K562 (cell line): ENCODE results near the gene ZNRD2. TPM values are rescaled to one million over a fixed set of nuclear protein-coding genes. Genes with fewer than 3 reads are reported as not detected.

ENCODE experiments used
- ATAC-seq: fragments of 200-7000 bp; cut with Tn5 transposase; 3 replicates; pipeline ENCODE4 v1.9.1; 2020; ENCODE audit warnings: moderate library complexity
- BruUV-seq: library from RNA; stranded (reverse); fragments of 400-500 nt; replicated peaks from 2 replicates; lab custom pipeline; 2021; lab: Mats Ljungman, UMichigan
- CTCF ChIA-PET: fragments of 300-600 bp; formaldehyde crosslinking; extraction: SDS; loops from one replicate; lab custom pipeline; 2021; ENCODE audit warnings: low intra/inter-chr PET ratio; lab: Yijun Ruan, JAX
- POLR2A ChIA-PET: fragments of 300-600, 350-650 bp; sonication (Branson Sonifier 250); formaldehyde crosslinking; extraction: SDS; loops from one replicate; lab custom pipeline; 2021; ENCODE audit warnings: antibody characterized with exemption, inconsistent platforms; lab: Yijun Ruan, JAX
- DNase-seq, 4 experiments: peaks; one replicate each; pipeline versions ENCODE4 v3.0.0 to v3.0.0-alpha.2; 2011 to 2018; ENCODE audit warnings: low spot score in 3 of 4, mixed read lengths in 3 of 4; ENCODE audit errors: extremely low read depth in 1 of 4
- FAIRE-seq: peaks from 2 replicates; lab custom pipeline; 2011; peaks lifted over from hg19 to GRCh38; lab: Jason Lieb, UNC
- H2AFZ ChIP-seq: 2 replicates; pipeline ENCODE4 v1.6.0; 2011; ENCODE audit warnings: low read depth, low read length, control low read depth, inconsistent platforms
- H3K27ac ChIP-seq: fragments of 200-600 bp; 3 replicates; pipeline ENCODE4 v1.8.0; 2011; ENCODE audit warnings: low read depth, mild to moderate bottlenecking, control low read depth, inconsistent platforms, low read length, moderate library complexity, mixed read lengths; ENCODE audit errors: extremely low read depth
- H3K27me3 ChIP-seq, 2 experiments: fragments of 300-600 bp in 1 of 2; 2 replicates in 1 of 2; 3 replicates in 1 of 2; pipeline versions ENCODE4 v1.6.0 to v1.8.0; 2011; ENCODE audit warnings: inconsistent platforms in 2 of 2, low read length in 2 of 2, mild to moderate bottlenecking in 1 of 2, mixed read lengths in 1 of 2, moderate library complexity in 1 of 2; ENCODE audit not compliant: control insufficient read depth in 2 of 2, insufficient read depth in 2 of 2
- H3K36me3 ChIP-seq: fragments of 300-600 bp; 3 replicates; pipeline ENCODE4 v1.8.0; 2011; ENCODE audit warnings: mild to moderate bottlenecking, low read length, inconsistent platforms; ENCODE audit not compliant: control insufficient read depth, insufficient read depth
- H3K4me1 ChIP-seq, 2 experiments: fragments of 200-600 bp in 1 of 2; replicated peaks in 1 of 2; 2 replicates in 1 of 2; 3 replicates in 1 of 2; pipeline versions ENCODE4 v1.5.1 to v1.8.0; 2011; ENCODE audit warnings: inconsistent platforms in 2 of 2, low read length in 2 of 2, mild to moderate bottlenecking in 1 of 2, mixed read lengths in 1 of 2, moderate library complexity in 1 of 2; ENCODE audit not compliant: control insufficient read depth in 2 of 2, insufficient read depth in 2 of 2
- H3K4me2 ChIP-seq: 2 replicates; pipeline ENCODE4 v1.6.1; 2011; ENCODE audit warnings: low read length, control low read depth, inconsistent platforms, mixed read lengths; ENCODE audit not compliant: insufficient read depth
- H3K4me3 ChIP-seq: fragments of 200-600 bp; sonication (generic), shearing (Covaris generic); 2 replicates; pipeline ENCODE4 v1.5.1; 2016; ENCODE audit warnings: control low read depth, inconsistent platforms
- H3K79me2 ChIP-seq: fragments of 200-600 bp; 3 replicates; pipeline ENCODE4 v1.8.0; 2011; ENCODE audit warnings: low read length, inconsistent platforms; ENCODE audit not compliant: control insufficient read depth, insufficient read depth
- H3K9ac ChIP-seq, 2 experiments: 2 replicates each; pipeline versions ENCODE4 v1.6.0 to v1.6.1; 2011; ENCODE audit warnings: low read depth in 2 of 2, low read length in 2 of 2, control low read depth in 1 of 2, inconsistent platforms in 1 of 2, mild to moderate bottlenecking in 1 of 2, mixed read lengths in 1 of 2; ENCODE audit not compliant: insufficient read depth in 1 of 2
- H3K9me1 ChIP-seq: one replicate; pipeline ENCODE4 v1.6.0; 2011; ENCODE audit warnings: inconsistent platforms, mild to moderate bottlenecking, low read length, moderate library complexity; ENCODE audit not compliant: control insufficient read depth, insufficient read depth
- H3K9me3 ChIP-seq: replicated peaks from 2 replicates; pipeline ENCODE4 v1.5.1; 2011; ENCODE audit warnings: low read depth, low read length, inconsistent platforms; ENCODE audit not compliant: control insufficient read depth, insufficient read depth
- H4K20me1 ChIP-seq: replicated peaks from 2 replicates; pipeline ENCODE4 v1.6.1; 2011; ENCODE audit warnings: low read length, inconsistent platforms, mixed read lengths; ENCODE audit not compliant: control insufficient read depth, insufficient read depth
- CXXC5 ChIP-seq: fragments of 250-450 bp; sonication (Bioruptor Pico); IDR thresholded peaks from 2 replicates; pipeline ENCODE4 v1.8.0; 2022; ENCODE audit warnings: inconsistent platforms, mild to moderate bottlenecking, moderate library complexity
- EWSR1 ChIP-seq: fragments of 450-650 bp; IDR thresholded peaks from 2 replicates; pipeline ENCODE4 v1.6.1; 2018; ENCODE audit warnings: borderline replicate concordance, mild to moderate bottlenecking, low read depth, moderate library complexity; ENCODE audit not compliant: partially characterized antibody
- FOXJ2 ChIP-seq: fragments of 200-800 bp; sonication (Bioruptor generic); IDR thresholded peaks from 2 replicates; pipeline ENCODE4 v1.6.1; 2016; ENCODE audit warnings: missing genetic modification characterization, missing compliant biosample characterization
- GATAD2A ChIP-seq: fragments of 450-650 bp; IDR thresholded peaks from 2 replicates; pipeline ENCODE4 v1.6.1; 2017
- GTF2F1 ChIP-seq: IDR thresholded peaks from 2 replicates; pipeline ENCODE4 v1.6.1; 2011; ENCODE audit warnings: low read depth, low read length, improper control_type of control experiment
- HDAC1 ChIP-seq, 2 experiments: fragments of 450-650 bp; IDR thresholded peaks; 2 replicates each; pipeline ENCODE4 v1.6.1; 2016 to 2017; ENCODE audit warnings: inconsistent platforms in 1 of 2, mild to moderate bottlenecking in 1 of 2, moderate library complexity in 1 of 2
- HDAC2 ChIP-seq: fragments of 450-650 bp; IDR thresholded peaks from 2 replicates; pipeline ENCODE4 v1.6.1; 2016; ENCODE audit warnings: mild to moderate bottlenecking
- HNRNPUL1 ChIP-seq: fragments of 200-400 bp; formaldehyde crosslinking; IDR thresholded peaks from 2 replicates; pipeline ENCODE4 v1.6.1; 2017; ENCODE audit warnings: low read length
- ILK ChIP-seq: fragments of 450-650 bp; IDR thresholded peaks from 2 replicates; pipeline ENCODE4 v1.6.1; 2016; ENCODE audit warnings: missing genetic modification characterization, low read depth, mild to moderate bottlenecking, missing compliant biosample characterization, moderate library complexity, borderline replicate concordance
- KDM2B ChIP-seq: fragments of 250-450 bp; sonication (Bioruptor Pico); IDR thresholded peaks from 2 replicates; pipeline ENCODE4 v1.8.0; 2021; ENCODE audit warnings: mild to moderate bottlenecking, moderate library complexity
- MBD2 ChIP-seq: sonication (generic); IDR thresholded peaks from 2 replicates; pipeline ENCODE4 v1.6.1; 2016; ENCODE audit warnings: low read depth, borderline replicate concordance
- NBN ChIP-seq: fragments of 450-650 bp; IDR thresholded peaks from 2 replicates; pipeline ENCODE4 v1.6.1; 2016; ENCODE audit warnings: low read depth, mild to moderate bottlenecking
- NCOA6 ChIP-seq: fragments of 450-650 bp; IDR thresholded peaks from 2 replicates; pipeline ENCODE4 v1.6.1; 2017; ENCODE audit warnings: mild to moderate bottlenecking
- NFIC ChIP-seq: fragments of 450-650 bp; IDR thresholded peaks from 2 replicates; pipeline ENCODE4 v1.6.1; 2017; ENCODE audit warnings: mild to moderate bottlenecking, inconsistent platforms
- SMAD1 ChIP-seq: fragments of 150-350 bp; IDR thresholded peaks from 2 replicates; pipeline ENCODE4 v1.6.1; 2014; ENCODE audit warnings: low read length, low read depth; ENCODE audit not compliant: partially characterized antibody
- SREBF2 ChIP-seq: sonication (generic); formaldehyde crosslinking; IDR thresholded peaks from 2 replicates; pipeline ENCODE4 v1.4.0; 2020; ENCODE audit warnings: mild to moderate bottlenecking, missing genetic modification reagents
- TEAD1 ChIP-seq, 2 experiments: fragments of 450-650 bp in 1 of 2; sonication (generic) in 1 of 2; formaldehyde crosslinking; IDR thresholded peaks; 2 replicates each; pipeline versions ENCODE4 v1.4.0 to v1.8.0; 2020 to 2022; ENCODE audit warnings: mild to moderate bottlenecking in 2 of 2, missing genetic modification reagents in 1 of 2
- ZSCAN32 ChIP-seq: fragments of 450-650 bp; formaldehyde crosslinking; IDR thresholded peaks from 2 replicates; pipeline ENCODE4 v1.4.0; 2020; ENCODE audit warnings: mild to moderate bottlenecking, moderate library complexity
- WGBS: fragments of 100-300 bp; shearing (Covaris generic); methylation state at CpG from one replicate; pipeline ENCODE4 v1.1.6; 2016; ENCODE audit warnings: low coverage, mixed read lengths; ENCODE audit not compliant: insufficient coverage; ENCODE audit errors: missing lambda C conversion rate; 5-methylcytosine and 5-hydroxymethylcytosine counted together
- in situ Hi-C: fragments of 300-500 bp; cut with MboI; formaldehyde crosslinking; loops from 4 replicates; pipeline ENCODE4 v1.15.0; 2018; ENCODE audit warnings: inconsistent platforms, mixed read lengths
- intact Hi-C: fragments of 100-400 bp; cut with micrococcal nuclease; formaldehyde crosslinking; loops from 2 replicates; pipeline ENCODE4 v1.14.2; 2022
- polyA plus RNA-seq, 8 experiments: library from polyadenylated mRNA; depleted of rRNA in 4 of 8; stranded (reverse) in 5 of 8; unstranded in 3 of 8; fragments of >200 nt; fragmentation: Nextera tagmentation in 2 of 8; fragmentation: Illumina TruSeq in 1 of 8; extraction: Ambion mirVana in 2 of 8; extraction: Trizol in 1 of 8; gene quantifications; 2 replicates each; pipeline versions ENCODE4 v1.2.1 to v1.2.3, GENCODE V29; 2011 to 2014; ENCODE audit warnings: inconsistent platforms in 1 of 8, missing spikeins in 1 of 8
- total RNA-seq, 7 experiments: library from RNA; depleted of rRNA in 6 of 7; stranded (reverse); fragments of >200 nt in 6 of 7; fragmentation: Illumina TruSeq in 2 of 7; extraction: Trizol in 2 of 7; gene quantifications; 2 replicates each; pipeline versions ENCODE4 v1.2.1 to v1.2.3, GENCODE V29; 2011 to 2021; ENCODE audit warnings: low replicate concordance in 1 of 7
- TF ChIP-seq, protein P1 (sequence below): fragments of 250-450 bp; sonication (Bioruptor Pico); IDR thresholded peaks from 2 replicates; pipeline ENCODE4 v1.5.0; 2021
- TF ChIP-seq, protein P2 (sequence below): sonication (generic); formaldehyde crosslinking; IDR thresholded peaks from 2 replicates; pipeline ENCODE4 v1.9.0; 2022; ENCODE audit warnings: mild to moderate bottlenecking, missing genetic modification reagents

Gene ZNRD2
- total and polyA plus RNA-seq, 9 of the 15 experiments (the other 6 are each of a cell fraction or from before 2014, with no cell fraction given): 13.4 to 129 (median 60.4) TPM

DNA sequence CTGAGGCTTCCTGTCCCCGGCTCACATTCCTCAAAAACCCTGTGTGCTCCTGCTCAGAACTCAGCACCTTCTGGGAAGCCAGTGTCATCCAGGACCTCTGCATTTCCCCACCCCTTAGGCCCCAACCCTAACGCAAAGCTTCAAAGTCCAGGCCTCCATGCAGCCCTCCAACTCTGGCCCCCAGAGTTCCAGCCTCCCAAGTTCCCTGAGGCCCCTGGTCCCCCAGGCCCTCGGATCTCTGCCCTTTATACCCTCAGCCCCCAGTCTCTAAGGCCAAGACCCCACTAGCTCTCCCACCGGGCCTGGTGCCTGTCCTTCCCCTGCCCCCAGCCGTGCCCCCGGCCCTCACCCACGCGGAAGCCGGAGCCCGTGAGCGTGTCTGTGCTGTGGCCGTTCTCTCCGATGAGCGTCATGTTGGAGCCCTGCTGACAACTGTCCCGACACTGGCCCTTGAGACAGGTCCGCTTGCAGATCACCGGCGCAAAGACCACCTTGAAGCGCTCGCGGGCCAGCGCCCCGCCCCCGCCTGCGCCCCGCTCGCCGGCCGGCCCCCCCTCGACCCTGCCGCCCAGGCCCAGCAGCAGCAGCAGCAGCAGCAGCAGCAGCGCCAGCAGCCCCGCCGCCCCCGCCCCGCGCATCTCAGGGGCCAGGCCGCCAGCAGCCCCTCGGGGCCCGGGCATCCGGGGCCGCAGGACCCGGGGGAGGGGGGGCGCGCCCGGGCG lies 12.8 kb upstream of the ZNRD2 start (continued):
- no peak for TF ChIP-seq MBD2

DNA sequence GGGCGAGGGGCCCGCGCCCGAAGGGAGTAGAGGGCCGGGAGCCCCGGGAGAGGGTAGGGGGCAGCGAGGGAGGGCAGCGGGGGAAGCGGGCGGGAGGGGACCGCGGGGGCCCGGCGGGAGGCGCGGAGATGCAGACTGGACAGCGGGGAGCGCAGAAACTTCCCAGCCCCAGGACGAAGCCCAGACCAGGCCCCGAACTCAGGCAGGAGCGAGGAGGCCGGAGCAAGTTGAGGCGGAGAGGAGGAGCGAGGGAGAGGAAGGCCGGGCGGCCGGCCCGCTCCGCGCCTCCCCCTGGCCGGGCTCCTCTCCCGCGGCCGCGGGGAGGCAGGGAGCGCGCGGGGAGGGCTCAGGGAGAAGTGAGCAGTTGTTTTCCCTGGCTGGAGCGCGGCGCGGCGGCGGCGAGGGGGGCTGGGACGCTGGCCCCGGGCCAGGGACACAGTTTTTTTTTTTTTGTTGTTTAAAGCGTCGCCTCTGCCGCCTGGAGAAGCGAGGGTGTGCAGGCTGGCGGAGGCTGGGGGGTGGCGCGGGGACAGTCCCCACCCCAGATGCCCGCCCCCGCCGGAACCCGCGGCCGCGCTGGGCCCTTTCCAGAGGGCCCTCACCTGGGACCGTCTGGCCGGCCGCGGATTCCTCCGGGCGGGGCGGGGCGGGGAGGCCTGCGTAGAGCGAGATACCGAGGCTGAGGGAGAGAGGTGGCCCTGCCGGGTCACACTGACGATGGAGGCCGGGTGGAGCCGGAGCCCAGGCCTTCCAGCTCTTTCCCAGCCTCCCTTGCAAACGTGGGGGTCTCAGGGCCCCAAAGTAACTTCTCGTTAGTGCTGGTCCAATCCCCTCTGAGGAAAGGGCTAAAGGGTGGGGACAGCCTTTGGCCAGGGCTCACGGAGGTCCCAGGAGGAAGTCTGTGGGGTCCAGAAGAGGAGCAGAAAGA lies 12.0 kb upstream of the ZNRD2 start, which contains the start of gene LTBP3:
Gene LTBP3, minus strand, starts transcription at position 358 of the 928 bp plus-strand sequence. CDS start 400 bp downstream, outside the sequence.
- Histone ChIP-seq H3K4me3 (peak within 1 kb of the TSS; percentile 41), H3K9ac (peak within 1 kb of the TSS; percentile 60 to 91; a peak in 3 of 4 replicates), H4K20me1 (no peaks in the 10 kb centered on the region), H3K4me1 (peaks cover 54 to 81% of the 10 kb centered on the region in 2 experiments), H3K79me2 (no peaks in the 10 kb centered on the region), H3K27me3 (no peaks in the 10 kb centered on the region), H2AFZ (peak within 1 kb of the TSS; percentile 94), H3K9me1 (no peaks in the 10 kb centered on the region), H3K36me3 (no peaks in the 10 kb centered on the region), H3K4me2 (peak within 1 kb of the TSS; percentile 62), H3K27ac (peak within 1 kb of the TSS; percentile 68), H3K9me3 (no peaks in the 10 kb centered on the region)
- CTCF ChIA-PET: interaction anchor here (0.7 kb wide), 1 partner anchor 10 kb away, joined by 3 read pairs; no protein-coding TSS in a partner anchor
- FAIRE-seq (no peak), DNase-seq (peak; percentile 85 to 90 (median 88)), ATAC-seq (peak; percentile 87)
- intact Hi-C loops (no loop called here), in situ Hi-C loops (no loop called here)
- WGBS: 8% methylated on average over 9 of the region's 79 CpGs
- BruUV-seq: no TSS peak
- POLR2A ChIA-PET: interaction anchor here (0.6 to 3.6 kb wide), 5 partner anchors 13 to 300 kb away, joined by 3 to 22 read pairs (median 3); partner anchors contain the start of genes FAM89B and ZNRD2
- no peak for TF ChIP-seq EWSR1
- peak; percentile 76 for TF ChIP-seq CXXC5
- TF ChIP-seq HDAC1 (IDR thresholded peaks at IDR 0.05): no peak
- peak; percentile 63 to 75; a peak in 2 of 4 replicates for TF ChIP-seq TEAD1 (CRISPR knock-in tag; IDR thresholded peaks at IDR 0.05)
- no peak for TF ChIP-seq HDAC2
- no peak for TF ChIP-seq GTF2F1
- TF ChIP-seq, protein P1, sequence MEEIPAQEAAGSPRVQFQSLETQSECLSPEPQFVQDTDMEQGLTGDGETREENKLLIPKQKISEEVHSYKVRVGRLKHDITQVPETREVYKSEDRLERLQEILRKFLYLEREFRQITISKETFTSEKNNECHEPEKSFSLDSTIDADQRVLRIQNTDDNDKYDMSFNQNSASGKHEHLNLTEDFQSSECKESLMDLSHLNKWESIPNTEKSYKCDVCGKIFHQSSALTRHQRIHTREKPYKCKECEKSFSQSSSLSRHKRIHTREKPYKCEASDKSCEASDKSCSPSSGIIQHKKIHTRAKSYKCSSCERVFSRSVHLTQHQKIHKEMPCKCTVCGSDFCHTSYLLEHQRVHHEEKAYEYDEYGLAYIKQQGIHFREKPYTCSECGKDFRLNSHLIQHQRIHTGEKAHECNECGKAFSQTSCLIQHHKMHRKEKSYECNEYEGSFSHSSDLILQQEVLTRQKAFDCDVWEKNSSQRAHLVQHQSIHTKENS (CRISPR knock-in tag): no peak
- peak; percentile 93 for TF ChIP-seq NFIC
- TF ChIP-seq ZSCAN32 (CRISPR knock-in tag): no peak
- TF ChIP-seq, protein P2, sequence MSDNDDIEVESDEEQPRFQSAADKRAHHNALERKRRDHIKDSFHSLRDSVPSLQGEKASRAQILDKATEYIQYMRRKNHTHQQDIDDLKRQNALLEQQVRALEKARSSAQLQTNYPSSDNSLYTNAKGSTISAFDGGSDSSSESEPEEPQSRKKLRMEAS (CRISPR knock-in tag): no peak
- TF ChIP-seq NBN: no peak
- TF ChIP-seq FOXJ2 (tag): peak; percentile 43; the same call in 1 of the 2 replicates
- no peak for TF ChIP-seq ILK (tag)
- TF ChIP-seq SMAD1: no peak
- peak; percentile 74; the same call in 1 of the 2 replicates for TF ChIP-seq KDM2B (CRISPR knock-in tag)
- TF ChIP-seq SREBF2 (CRISPR knock-in tag): no peak
- no peak for TF ChIP-seq NCOA6
- no peak for TF ChIP-seq HNRNPUL1
- 0 out of 2 replicates have a peak, but pooled peaks have one; percentile 24 for TF ChIP-seq GATAD2A
